Measurements from ENCODE around the gene KCNJ3.

KCNJ3 gene

GRCh38 chr2:154677401-154677800 lies 21.1 kb upstream of the KCNJ3 start:
- TF ChIP-seq CTCF (IDR thresholded peaks at IDR 0.05; ENCODE audit: insufficient read depth, low read length, poor library complexity, severe bottlenecking) (no peak), EZH2phosphoT487 (conservative IDR thresholded peaks at IDR 0.05; ENCODE audit: low read length) (no peak)
- Histone ChIP-seq H4K20me1 (ENCODE audit: low read depth, low read length) (no peaks in the 10 kb centered on the region), H3K79me2 (ENCODE audit: insufficient read depth, low read length) (no peaks in the 10 kb centered on the region), H3K9ac (ENCODE audit: low read length) (no peak overlapping the region), H3K27ac (ENCODE audit: low read depth, low read length) (no peak overlapping the region), H3K4me2 (ENCODE audit: low read depth, low read length, poor library complexity, severe bottlenecking) (no peak overlapping the region), H3K9me2 (replicated peaks; ENCODE audit: insufficient read depth, low read length) (no peaks in the 10 kb centered on the region), H3K9me3 (ENCODE audit: insufficient read depth, low read length) (no peaks in the 10 kb centered on the region), H3K27me3 (ENCODE audit: low read length) (no peaks in the 10 kb centered on the region), H3K36me3 (ENCODE audit: low read length) (no peaks in the 10 kb centered on the region), H2AFZ (ENCODE audit: low read depth, low read length, severe bottlenecking) (no peak overlapping the region), H3F3A (ENCODE audit: insufficient read depth) (no peaks in the 10 kb centered on the region), H3K4me3 (ENCODE audit: insufficient read depth, low read length, poor library complexity, severe bottlenecking) (no peak overlapping the region)

GRCh38 chr2:154681741-154682140 lies 16.8 kb upstream of the KCNJ3 start:
- Histone ChIP-seq H3K79me2 (ENCODE audit: insufficient read depth, low read length) (no peaks in the 10 kb centered on the region), H2AFZ (ENCODE audit: low read depth, low read length, severe bottlenecking) (no peak overlapping the region), H3K9me3 (ENCODE audit: insufficient read depth, low read length) (no peaks in the 10 kb centered on the region), H3K4me3 (ENCODE audit: insufficient read depth, low read length, poor library complexity, severe bottlenecking) (no peak overlapping the region), H3K4me2 (ENCODE audit: low read depth, low read length, poor library complexity, severe bottlenecking) (no peak overlapping the region), H3K9ac (ENCODE audit: low read length) (no peak overlapping the region), H3K27ac (ENCODE audit: low read depth, low read length) (no peak overlapping the region), H3F3A (ENCODE audit: insufficient read depth) (no peaks in the 10 kb centered on the region), H4K20me1 (ENCODE audit: low read depth, low read length) (no peaks in the 10 kb centered on the region), H3K36me3 (ENCODE audit: low read length) (no peaks in the 10 kb centered on the region), H3K9me2 (replicated peaks; ENCODE audit: insufficient read depth, low read length) (no peaks in the 10 kb centered on the region), H3K27me3 (ENCODE audit: low read length) (no peaks in the 10 kb centered on the region)
- TF ChIP-seq CTCF (IDR thresholded peaks at IDR 0.05; ENCODE audit: insufficient read depth, low read length, poor library complexity, severe bottlenecking) (no peak), EZH2phosphoT487 (conservative IDR thresholded peaks at IDR 0.05; ENCODE audit: low read length) (no peak)

- H3K9me2 ChIP-seq (replicated peaks; ENCODE audit: insufficient read depth, low read length), result no peaks in the 10 kb centered on the region
- TF ChIP-seq EZH2phosphoT487 (conservative IDR thresholded peaks at IDR 0.05; ENCODE audit: low read length), result no peak
- TF ChIP-seq CTCF (IDR thresholded peaks at IDR 0.05; ENCODE audit: insufficient read depth, low read length, poor library complexity, severe bottlenecking), result peak; percentile 10
- no peak overlapping the region for H3K4me3 ChIP-seq (ENCODE audit: insufficient read depth, low read length, poor library complexity, severe bottlenecking)
Observed at GRCh38 chr2:154686162-154686561, 12.3 kb upstream of the KCNJ3 start.

More at GRCh38 chr2:154686162-154686561, 12.3 kb upstream of the KCNJ3 start:
- Histone ChIP-seq H3F3A (ENCODE audit: insufficient read depth) (no peaks in the 10 kb centered on the region), H3K79me2 (ENCODE audit: insufficient read depth, low read length) (no peaks in the 10 kb centered on the region), H2AFZ (ENCODE audit: low read depth, low read length, severe bottlenecking) (no peak overlapping the region), H4K20me1 (ENCODE audit: low read depth, low read length) (no peaks in the 10 kb centered on the region), H3K27ac (ENCODE audit: low read depth, low read length) (no peak overlapping the region), H3K4me2 (ENCODE audit: low read depth, low read length, poor library complexity, severe bottlenecking) (no peak overlapping the region), H3K27me3 (ENCODE audit: low read length) (no peaks in the 10 kb centered on the region), H3K36me3 (ENCODE audit: low read length) (no peaks in the 10 kb centered on the region), H3K9ac (ENCODE audit: low read length) (no peak overlapping the region), H3K9me3 (ENCODE audit: insufficient read depth, low read length) (no peaks in the 10 kb centered on the region)
